Activated CD8-positive, alpha-beta memory T cell treated with anti-CD3 and anti-CD28 coated beads, Interleukin-2, amount 50 U/mL, for 1 hour (primary cell): ENCODE results near the gene CYP4F3.
A peak's percentile ranks its signal among the peaks of the same experiment; 100 is the strongest.
"Not testable (repeated sequence)": the region's sequence is repeated elsewhere in the genome, so short reads cannot be mapped to it uniquely, and the experiment has no call there.

Source experiments
- DNase-seq: peaks from one replicate; pipeline ENCODE4 v3.0.0-alpha.2; 2020; ENCODE audit errors: extremely low read depth

CYP4F3 gene

GRCh38 chr19:15640294-15640903, at the start of gene CYP4F3:
Gene CYP4F3, plus strand, starts transcription at chr19:15640897. Its CDS starts 519 bp downstream, at chr19:15641416.
- DNase-seq, result no peak

- DNase-seq, result no peak
Measured at GRCh38 chr19:15591796-15592195, 48.9 kb upstream of the CYP4F3 start.

- DNase-seq, result not testable (repeated sequence)
Measured at GRCh38 chr19:15592506-15592905, 48.2 kb upstream of the CYP4F3 start.

- DNase-seq, result not testable (repeated sequence)
Measured at GRCh38 chr19:15593766-15594165, 46.9 kb upstream of the CYP4F3 start.

GRCh38 chr19:15595069-15595468, 45.6 kb upstream of the CYP4F3 start:
- DNase-seq, result no peak

- DNase-seq, result not testable (repeated sequence)
Measured at GRCh38 chr19:15607978-15608925, 32.4 kb upstream of the CYP4F3 start.

- no peak for DNase-seq
Measured at GRCh38 chr19:15609261-15609660, 31.4 kb upstream of the CYP4F3 start.

GRCh38 chr19:15612342-15612741, 28.4 kb upstream of the CYP4F3 start:
- DNase-seq, result no peak

- DNase-seq, result no peak
Measured at GRCh38 chr19:15613338-15613737, 27.4 kb upstream of the CYP4F3 start.

GRCh38 chr19:15614507-15615379, 26.0 kb upstream of the CYP4F3 start, which contains the start of gene CYP4F8:
Gene CYP4F8, plus strand, starts transcription at chr19:15615218. Its CDS starts 399 bp downstream, at chr19:15615617.
- DNase-seq, result no peak

- no peak for DNase-seq
Measured at GRCh38 chr19:15615526-15615925, 25.2 kb upstream of the CYP4F3 start.

GRCh38 chr19:15616183-15616582, 24.5 kb upstream of the CYP4F3 start:
- no peak for DNase-seq

- no peak for DNase-seq
Measured at GRCh38 chr19:15616627-15617270, 23.9 kb upstream of the CYP4F3 start.

GRCh38 chr19:15618321-15618720, 22.4 kb upstream of the CYP4F3 start:
- DNase-seq, result no peak

GRCh38 chr19:15621801-15622200, 18.9 kb upstream of the CYP4F3 start:
- DNase-seq, result no peak

- no peak for DNase-seq
Measured at GRCh38 chr19:15622991-15623390, 17.7 kb upstream of the CYP4F3 start.

GRCh38 chr19:15623711-15624318, 16.9 kb upstream of the CYP4F3 start:
- DNase-seq, result no peak

GRCh38 chr19:15628236-15629002, 12.3 kb upstream of the CYP4F3 start:
- no peak for DNase-seq

GRCh38 chr19:15629003-15629880, 11.5 kb upstream of the CYP4F3 start:
- peak; percentile 51 for DNase-seq
